Stimulated activated naive CD8-positive, alpha-beta T cell treated with anti-CD3 and anti-CD28 coated beads, Interleukin-15, Interleukin-2, amounts not matched to agents 100 ng/mL and 50 ng/mL, for 24 hours (primary cell): ENCODE data around the gene SMIM21.

ENCODE experiments used
- H3K27ac Mint-ChIP-seq: one replicate; pipeline ENCODE4 v1.8.0; 2021; ENCODE audit warnings: mild to moderate bottlenecking, mixed read lengths
- H3K27me3 Mint-ChIP-seq: one replicate; pipeline ENCODE4 v1.8.0; 2021; ENCODE audit warnings: mixed read lengths
- H3K36me3 Mint-ChIP-seq: one replicate; pipeline ENCODE4 v1.8.0; 2021; ENCODE audit warnings: low read depth, mixed read lengths
- H3K4me1 Mint-ChIP-seq: one replicate; pipeline ENCODE4 v1.8.0; 2021; ENCODE audit warnings: low read depth, mixed read lengths
- H3K4me3 Mint-ChIP-seq: one replicate; pipeline ENCODE4 v1.8.0; 2021; ENCODE audit warnings: mild to moderate bottlenecking, mixed read lengths
- H3K9me3 Mint-ChIP-seq: one replicate; pipeline ENCODE4 v1.8.0; 2021; ENCODE audit warnings: mixed read lengths

Gene SMIM21

GRCh38 chr18:75427603-75428002 is at the start of gene SMIM21:
Gene SMIM21 (minus strand): TSS chr18:75427703. CDS start chr18:75427563, 140 bp downstream.
- H3K27me3 Mint-ChIP-seq: peaks cover 14% of the 10 kb centered on the region
- no peaks in the 10 kb centered on the region for H3K4me1 Mint-ChIP-seq
- H3K27ac Mint-ChIP-seq: no peak within 1 kb of the TSS
- H3K4me3 Mint-ChIP-seq: no peak within 1 kb of the TSS
- H3K36me3 Mint-ChIP-seq: no peaks in the 10 kb centered on the region
- H3K9me3 Mint-ChIP-seq: no peaks in the 10 kb centered on the region

GRCh38 chr18:75475228-75475627 is 47.7 kb upstream of the SMIM21 start:
- Mint-ChIP-seq H3K4me1 (no peaks in the 10 kb centered on the region), H3K27ac (no peak overlapping the region), H3K36me3 (no peaks in the 10 kb centered on the region), H3K4me3 (no peak overlapping the region), H3K27me3 (peaks cover 4% of the 10 kb centered on the region), H3K9me3 (no peaks in the 10 kb centered on the region)

- no peak overlapping the region for H3K27ac Mint-ChIP-seq
- H3K4me3 Mint-ChIP-seq: no peak overlapping the region
- H3K27me3 Mint-ChIP-seq: peaks cover 8% of the 10 kb centered on the region
- no peaks in the 10 kb centered on the region for H3K9me3 Mint-ChIP-seq
- H3K4me1 Mint-ChIP-seq: no peaks in the 10 kb centered on the region
- H3K36me3 Mint-ChIP-seq: no peaks in the 10 kb centered on the region
Observed at GRCh38 chr18:75474332-75474731, 46.8 kb upstream of the SMIM21 start.

- peaks cover 8% of the 10 kb centered on the region for H3K27me3 Mint-ChIP-seq
- no peaks in the 10 kb centered on the region for H3K9me3 Mint-ChIP-seq
- H3K4me1 Mint-ChIP-seq: no peaks in the 10 kb centered on the region
- H3K4me3 Mint-ChIP-seq: no peak overlapping the region
- no peaks in the 10 kb centered on the region for H3K36me3 Mint-ChIP-seq
- H3K27ac Mint-ChIP-seq: no peak overlapping the region
Observed at GRCh38 chr18:75473316-75473715, 45.8 kb upstream of the SMIM21 start.

- Mint-ChIP-seq H3K4me1 (no peaks in the 10 kb centered on the region), H3K27me3 (peaks cover 8% of the 10 kb centered on the region), H3K27ac (no peak overlapping the region), H3K4me3 (no peak overlapping the region), H3K9me3 (no peaks in the 10 kb centered on the region), H3K36me3 (no peaks in the 10 kb centered on the region)
Observed at GRCh38 chr18:75472906-75473305, 45.4 kb upstream of the SMIM21 start.

- no peak overlapping the region for H3K27ac Mint-ChIP-seq
- no peak overlapping the region for H3K4me3 Mint-ChIP-seq
- H3K36me3 Mint-ChIP-seq: no peaks in the 10 kb centered on the region
- no peaks in the 10 kb centered on the region for H3K4me1 Mint-ChIP-seq
- no peaks in the 10 kb centered on the region for H3K9me3 Mint-ChIP-seq
- H3K27me3 Mint-ChIP-seq: peaks cover 8% of the 10 kb centered on the region
Observed at GRCh38 chr18:75472396-75472795, 44.9 kb upstream of the SMIM21 start.

GRCh38 chr18:75471850-75472249 is 44.3 kb upstream of the SMIM21 start:
- Mint-ChIP-seq H3K9me3 (no peaks in the 10 kb centered on the region), H3K36me3 (no peaks in the 10 kb centered on the region), H3K27me3 (peaks cover 8% of the 10 kb centered on the region), H3K4me3 (no peak overlapping the region), H3K4me1 (no peaks in the 10 kb centered on the region), H3K27ac (no peak overlapping the region)

- Mint-ChIP-seq H3K9me3 (no peaks in the 10 kb centered on the region), H3K27ac (no peak overlapping the region), H3K27me3 (peaks cover 5% of the 10 kb centered on the region), H3K36me3 (no peaks in the 10 kb centered on the region), H3K4me3 (no peak overlapping the region), H3K4me1 (no peaks in the 10 kb centered on the region)
Observed at GRCh38 chr18:75467851-75468250, 40.3 kb upstream of the SMIM21 start.

- no peak overlapping the region for H3K4me3 Mint-ChIP-seq
- H3K27me3 Mint-ChIP-seq: peaks cover 6% of the 10 kb centered on the region
- H3K9me3 Mint-ChIP-seq: no peaks in the 10 kb centered on the region
- H3K4me1 Mint-ChIP-seq: no peaks in the 10 kb centered on the region
- H3K27ac Mint-ChIP-seq: no peak overlapping the region
- no peaks in the 10 kb centered on the region for H3K36me3 Mint-ChIP-seq
Observed at GRCh38 chr18:75467281-75467795, 39.8 kb upstream of the SMIM21 start.

- H3K27ac Mint-ChIP-seq: no peak overlapping the region
- peaks cover 6% of the 10 kb centered on the region for H3K9me3 Mint-ChIP-seq
- no peaks in the 10 kb centered on the region for H3K4me1 Mint-ChIP-seq
- no peak overlapping the region for H3K4me3 Mint-ChIP-seq
- peaks cover 14% of the 10 kb centered on the region for H3K27me3 Mint-ChIP-seq
- no peaks in the 10 kb centered on the region for H3K36me3 Mint-ChIP-seq
Observed at GRCh38 chr18:75464356-75464755, 36.9 kb upstream of the SMIM21 start.

GRCh38 chr18:75462178-75462832 is 34.8 kb upstream of the SMIM21 start:
- no peak overlapping the region for H3K27ac Mint-ChIP-seq
- no peaks in the 10 kb centered on the region for H3K36me3 Mint-ChIP-seq
- H3K9me3 Mint-ChIP-seq: peaks cover 22% of the 10 kb centered on the region
- H3K4me3 Mint-ChIP-seq: no peak overlapping the region
- peaks cover 29% of the 10 kb centered on the region for H3K27me3 Mint-ChIP-seq
- H3K4me1 Mint-ChIP-seq: no peaks in the 10 kb centered on the region

GRCh38 chr18:75456199-75456631 is 28.7 kb upstream of the SMIM21 start:
- Mint-ChIP-seq H3K4me3 (peak overlapping the region; percentile 60), H3K36me3 (no peaks in the 10 kb centered on the region), H3K9me3 (peaks cover 22% of the 10 kb centered on the region), H3K4me1 (peaks cover 12% of the 10 kb centered on the region), H3K27me3 (peaks cover 66% of the 10 kb centered on the region), H3K27ac (no peak overlapping the region)

GRCh38 chr18:75455249-75456198 is 28.0 kb upstream of the SMIM21 start:
- H3K4me3 Mint-ChIP-seq: peak overlapping the region; percentile 60
- no peak overlapping the region for H3K27ac Mint-ChIP-seq
- peaks cover 22% of the 10 kb centered on the region for H3K9me3 Mint-ChIP-seq
- H3K36me3 Mint-ChIP-seq: no peaks in the 10 kb centered on the region
- H3K27me3 Mint-ChIP-seq: peaks cover 70% of the 10 kb centered on the region
- H3K4me1 Mint-ChIP-seq: peaks cover 12% of the 10 kb centered on the region

- no peak overlapping the region for H3K4me3 Mint-ChIP-seq
Observed at GRCh38 chr18:75454022-75454795, 26.7 kb upstream of the SMIM21 start.

More at GRCh38 chr18:75454022-75454795, 26.7 kb upstream of the SMIM21 start:
- no peak overlapping the region for H3K27ac Mint-ChIP-seq
- H3K27me3 Mint-ChIP-seq: peaks cover 72% of the 10 kb centered on the region
- peaks cover 17% of the 10 kb centered on the region for H3K9me3 Mint-ChIP-seq
- H3K4me1 Mint-ChIP-seq: peaks cover 12% of the 10 kb centered on the region
- no peaks in the 10 kb centered on the region for H3K36me3 Mint-ChIP-seq
